ENCODE results near the gene TMEM98.
"Not testable (repeated sequence)": the region's sequence is repeated elsewhere in the genome, so short reads cannot be mapped to it uniquely, and the experiment has no call there.

TMEM98 gene

GRCh38 chr17:32915245-32915644 is 12.7 kb upstream of the TMEM98 start:
- DNase-seq = no peak

GRCh38 chr17:32916134-32916533 is 11.8 kb upstream of the TMEM98 start:
- DNase-seq = no peak

- DNase-seq = no peak
Observed at GRCh38 chr17:32917081-32917480, 10.9 kb upstream of the TMEM98 start.

GRCh38 chr17:32917842-32918241 is 10.1 kb upstream of the TMEM98 start:
- DNase-seq = no peak

- DNase-seq = not testable (repeated sequence)
Observed at GRCh38 chr17:32919876-32920275, 8.1 kb upstream of the TMEM98 start.

GRCh38 chr17:32920293-32920692 is 7.7 kb upstream of the TMEM98 start:
- no peak for DNase-seq

GRCh38 chr17:32921017-32921416 is 6.9 kb upstream of the TMEM98 start:
- no peak for DNase-seq

- DNase-seq = not testable (repeated sequence)
Observed at GRCh38 chr17:32923905-32924304, 4.0 kb upstream of the TMEM98 start.

- DNase-seq = no peak
Observed at GRCh38 chr17:32926183-32926582, 1.8 kb upstream of the TMEM98 start.

GRCh38 chr17:32926789-32927188 is 1.2 kb upstream of the TMEM98 start:
- DNase-seq = not testable (repeated sequence)

GRCh38 chr17:32927201-32927723 is 691 bp upstream of the TMEM98 start:
- DNase-seq = no peak

GRCh38 chr17:32928586-32929535 is 908 bp downstream of the TMEM98 start:
- DNase-seq = no peak

- DNase-seq = no peak
Observed at GRCh38 chr17:32929588-32929987, 1.6 kb downstream of the TMEM98 start.

GRCh38 chr17:32930512-32930911 is 2.6 kb downstream of the TMEM98 start:
- no peak for DNase-seq

- DNase-seq = no peak
Observed at GRCh38 chr17:32931686-32932085, 3.7 kb downstream of the TMEM98 start.

- no peak for DNase-seq
Observed at GRCh38 chr17:32933881-32934280, 5.9 kb downstream of the TMEM98 start.

- no peak for DNase-seq
Observed at GRCh38 chr17:32935726-32936125, 7.8 kb downstream of the TMEM98 start.

- no peak for DNase-seq
Observed at GRCh38 chr17:32936186-32936893, 8.4 kb downstream of the TMEM98 start.

GRCh38 chr17:32936894-32937500 is 9.0 kb downstream of the TMEM98 start:
- peak; percentile 27 for DNase-seq

- no peak for DNase-seq
Observed at GRCh38 chr17:32940706-32941390, 12.9 kb downstream of the TMEM98 start.

- DNase-seq = no peak
Observed at GRCh38 chr17:32941419-32942032, 13.6 kb downstream of the TMEM98 start.

- no peak for DNase-seq
Observed at GRCh38 chr17:32943206-32943605, 15.3 kb downstream of the TMEM98 start.

All from effector CD8-positive, alpha-beta T cell (primary cell).